Urinary bladder (tissue), 4 donors: ENCODE measurements around the gene AGBL3. TPM values are rescaled to one million over a fixed set of nuclear protein-coding genes. Genes with fewer than 3 reads are reported as not detected.
"Not testable (repeated sequence)": the region's sequence is repeated elsewhere in the genome, so short reads cannot be mapped to it uniquely, and the experiment has no call there.

Experiments used
- DNase-seq: peaks from one replicate; pipeline ENCODE4 v3.0.0-alpha.2; 2015; ENCODE audit errors: extremely low spot score
- H3K27ac ChIP-seq: one replicate; pipeline ENCODE4 v1.5.1; 2013; ENCODE audit warnings: low read depth, mild to moderate bottlenecking, moderate library complexity
- H3K36me3 ChIP-seq: one replicate; pipeline ENCODE4 v1.6.1; 2013; ENCODE audit warnings: mild to moderate bottlenecking, moderate library complexity; ENCODE audit not compliant: insufficient read depth
- H3K4me1 ChIP-seq: one replicate; pipeline ENCODE4 v1.6.1; 2013; ENCODE audit warnings: mild to moderate bottlenecking, moderate library complexity; ENCODE audit not compliant: insufficient read depth
- H3K4me3 ChIP-seq: one replicate; pipeline ENCODE4 v1.5.1; 2013; ENCODE audit warnings: low read depth, low read length
- WGBS: extraction: QIAGEN DNeasy Blood & Tissue Kit; methylation state at CpG from one replicate; pipeline ENCODE4 v1.1.7; 2013; 5-methylcytosine and 5-hydroxymethylcytosine counted together
- polyA plus RNA-seq: library from polyadenylated mRNA; stranded (reverse); fragments of 200-250 nt; gene quantifications from one replicate; pipeline ENCODE4 v1.2.3, GENCODE V29; 2013
- total RNA-seq: library from RNA; depleted of rRNA; stranded (reverse); fragments of >200 nt; gene quantifications from one replicate; pipeline ENCODE4 v1.2.3, GENCODE V29; 2014
- donor health status: healthy with polysubstance abuse.
- donor health status: healthy.

AGBL3 gene
- total and polyA plus RNA-seq, 2 donors = 1.4 to 7.8 TPM

GRCh38 chr7:135109562-135109961, 123.3 kb downstream of the AGBL3 start:
- 86% methylated on average over 4 of the region's 4 CpGs for WGBS
- Histone ChIP-seq H3K4me1 (no peaks in the 10 kb centered on the region), H3K27ac (no peak overlapping the region), H3K36me3 (no peaks in the 10 kb centered on the region), H3K4me3 (no peak overlapping the region)
- no peak for DNase-seq

GRCh38 chr7:135109976-135110375, 123.7 kb downstream of the AGBL3 start:
- WGBS = 80% methylated on average over 1 of the region's 1 CpG
- Histone ChIP-seq H3K4me1 (no peaks in the 10 kb centered on the region), H3K36me3 (no peaks in the 10 kb centered on the region), H3K4me3 (no peak overlapping the region), H3K27ac (no peak overlapping the region)
- DNase-seq = no peak

GRCh38 chr7:135111379-135111778, 125.1 kb downstream of the AGBL3 start:
- no peak for DNase-seq
- Histone ChIP-seq H3K36me3 (no peaks in the 10 kb centered on the region), H3K4me1 (no peaks in the 10 kb centered on the region), H3K27ac (no peak overlapping the region), H3K4me3 (no peak overlapping the region)
- 65% methylated on average over 2 of the region's 2 CpGs for WGBS

- Histone ChIP-seq H3K4me3 (no peak overlapping the region), H3K27ac (no peak overlapping the region), H3K4me1 (no peaks in the 10 kb centered on the region), H3K36me3 (no peaks in the 10 kb centered on the region)
- 98% methylated on average over 1 of the region's 1 CpG for WGBS
- no peak for DNase-seq
Observed at GRCh38 chr7:135114622-135115021, 128.3 kb downstream of the AGBL3 start.

- Histone ChIP-seq H3K4me1 (no peaks in the 10 kb centered on the region), H3K27ac (no peak overlapping the region), H3K36me3 (no peaks in the 10 kb centered on the region), H3K4me3 (no peak overlapping the region)
- 93% methylated on average over 1 of the region's 1 CpG for WGBS
- DNase-seq = no peak
Observed at GRCh38 chr7:135117096-135117495, 130.8 kb downstream of the AGBL3 start.

GRCh38 chr7:135121868-135122267, 135.6 kb downstream of the AGBL3 start:
- Histone ChIP-seq H3K4me3 (no peak overlapping the region), H3K36me3 (no peaks in the 10 kb centered on the region), H3K27ac (no peak overlapping the region), H3K4me1 (no peaks in the 10 kb centered on the region)
- 81% methylated on average over 6 of the region's 6 CpGs for WGBS
- no peak for DNase-seq

- not testable (repeated sequence) for H3K36me3 ChIP-seq, DNase-seq, H3K4me3 ChIP-seq, H3K4me1 ChIP-seq, H3K27ac ChIP-seq
- 91% methylated on average over 3 of the region's 3 CpGs for WGBS
Observed at GRCh38 chr7:135124631-135125030, 138.3 kb downstream of the AGBL3 start.

GRCh38 chr7:135128931-135129330, 142.6 kb downstream of the AGBL3 start:
- Histone ChIP-seq H3K27ac (no peak overlapping the region), H3K4me3 (no peak overlapping the region), H3K4me1 (no peaks in the 10 kb centered on the region), H3K36me3 (no peaks in the 10 kb centered on the region)
- 90% methylated on average over 1 of the region's 1 CpG for WGBS
- DNase-seq = no peak

- Histone ChIP-seq H3K36me3 (no peaks in the 10 kb centered on the region), H3K4me3 (no peak overlapping the region), H3K27ac (no peak overlapping the region), H3K4me1 (no peaks in the 10 kb centered on the region)
- DNase-seq = no peak
Observed at GRCh38 chr7:135129579-135129978, 143.3 kb downstream of the AGBL3 start.

GRCh38 chr7:135143885-135144668, 157.8 kb downstream of the AGBL3 start:
- no peak for DNase-seq
- Histone ChIP-seq H3K27ac (no peak overlapping the region), H3K36me3 (no peaks in the 10 kb centered on the region), H3K4me1 (no peaks in the 10 kb centered on the region), H3K4me3 (no peak overlapping the region)
- 84% methylated on average over 3 of the region's 3 CpGs for WGBS

- 3% methylated on average over 6 of the region's 6 CpGs for WGBS
- Histone ChIP-seq H3K4me1 (no peaks in the 10 kb centered on the region), H3K36me3 (no peaks in the 10 kb centered on the region), H3K4me3 (peak overlapping the region; percentile 57), H3K27ac (peak overlapping the region; percentile 98)
- DNase-seq = no peak
Observed at GRCh38 chr7:135147341-135147898, 161.1 kb downstream of the AGBL3 start.

GRCh38 chr7:135147899-135148721, 161.8 kb downstream of the AGBL3 start, which contains the start of gene TMEM140:
TMEM140 (plus strand) TSS chr7:135148072; CDS start chr7:135164442, 16,370 bp downstream.
- Histone ChIP-seq H3K36me3 (no peaks in the 10 kb centered on the region), H3K4me3 (peak within 1 kb of the TSS; percentile 57), H3K4me1 (no peaks in the 10 kb centered on the region), H3K27ac (peak within 1 kb of the TSS; percentile 98)
- 13% methylated on average over 13 of the region's 13 CpGs for WGBS
- no peak for DNase-seq

GRCh38 chr7:135150072-135150782, 163.9 kb downstream of the AGBL3 start:
- no peaks in the 10 kb centered on the region for H3K4me1 ChIP-seq
- H3K27ac ChIP-seq = peak overlapping the region; percentile 52
- H3K36me3 ChIP-seq = no peaks in the 10 kb centered on the region
- 74% methylated on average over 8 of the region's 8 CpGs for WGBS
- DNase-seq = no peak
- H3K4me3 ChIP-seq = no peak overlapping the region
